ENCODE results near the gene DDA1. TPM values are rescaled to one million over a fixed set of nuclear protein-coding genes. Genes with fewer than 3 reads are reported as not detected.

Gene DDA1
- total RNA-seq, 2 experiments from 2014 or later = 37.2 to 37.5 TPM

GRCh38 chr19:17341845-17342244, 32.5 kb downstream of the DDA1 start:
- no peak overlapping the region for H3K27ac Mint-ChIP-seq
- H3K36me3 Mint-ChIP-seq = peaks cover 4% of the 10 kb centered on the region
- DNase-seq = no peak
- intact Hi-C loops (cut with micrococcal nuclease) = no loop called here
- peaks cover 16% of the 10 kb centered on the region for H3K4me1 Mint-ChIP-seq (ENCODE audit: low read depth)
- ChIA-PET CTCF (interaction anchor here (0.6 to 2.3 kb wide), 2 partner anchors 44 to 534 kb away, joined by 3 to 8 read pairs; no protein-coding TSS in a partner anchor), POLR2A (no interaction called here)
- no peaks in the 10 kb centered on the region for H3K27me3 Mint-ChIP-seq
- H3K9me3 Mint-ChIP-seq = no peaks in the 10 kb centered on the region
- no peak overlapping the region for H3K4me3 Mint-ChIP-seq

DNA sequence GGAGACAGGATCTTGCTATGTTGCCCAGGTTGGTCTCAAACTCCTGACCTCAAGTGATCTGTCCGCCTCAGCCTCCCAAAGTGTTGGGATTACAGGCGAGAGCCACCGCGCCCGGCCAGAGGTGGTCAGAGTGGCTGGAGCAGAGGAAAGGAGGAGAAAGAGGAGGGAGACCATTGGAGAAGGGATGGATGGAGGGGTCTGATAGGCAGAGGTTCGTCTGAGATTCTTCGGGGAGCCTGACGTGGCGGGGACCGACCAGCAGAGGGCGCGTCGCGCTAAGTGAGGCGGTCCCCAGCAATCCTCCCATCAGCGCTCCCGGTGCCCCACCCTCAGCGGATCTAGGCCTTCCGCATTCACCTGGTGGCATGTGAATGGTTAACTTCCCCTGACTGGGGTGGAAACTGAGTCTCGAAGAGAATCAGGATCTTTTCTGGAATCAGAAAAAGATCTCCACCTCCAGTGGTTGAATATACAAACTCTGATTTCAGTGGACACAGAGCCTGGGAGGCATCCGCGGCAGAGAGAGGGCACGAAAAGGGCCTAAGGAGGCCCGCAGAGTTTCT, 36.8 kb downstream of the DDA1 start:
- CTCF ChIA-PET = interaction anchor here (0.8 to 4.5 kb wide), 10 partner anchors 11 to 133 kb away, joined by 3 to 42 read pairs (median 4); partner anchors contain the start of genes ANO8, DDA1 and MRPL34
- peak; percentile 87 for DNase-seq
- Mint-ChIP-seq H3K4me3 (no peak overlapping the region), H3K9me3 (no peaks in the 10 kb centered on the region), H3K27me3 (peaks cover 4% of the 10 kb centered on the region), H3K27ac (no peak overlapping the region), H3K4me1 (ENCODE audit: low read depth) (peaks cover 4% of the 10 kb centered on the region), H3K36me3 (peaks cover 2% of the 10 kb centered on the region)
- intact Hi-C loops (cut with micrococcal nuclease) = loop anchor here (1.0 kb wide), 1 partner anchor 40 kb away; no protein-coding TSS in a partner anchor
- POLR2A ChIA-PET = no interaction called here

GRCh38 chr19:17347361-17347760, 38.0 kb downstream of the DDA1 start:
- DNase-seq = no peak
- H3K4me1 Mint-ChIP-seq (ENCODE audit: low read depth) = peaks cover 4% of the 10 kb centered on the region
- H3K9me3 Mint-ChIP-seq = no peaks in the 10 kb centered on the region
- ChIA-PET CTCF (interaction anchor here (0.8 to 4.5 kb wide), 2 partner anchors 38 to 82 kb away, joined by 3 to 42 read pairs; no protein-coding TSS in a partner anchor), POLR2A (no interaction called here)
- H3K27me3 Mint-ChIP-seq = peaks cover 8% of the 10 kb centered on the region
- intact Hi-C loops (cut with micrococcal nuclease) = no loop called here
- H3K36me3 Mint-ChIP-seq = peaks cover 2% of the 10 kb centered on the region
- no peak overlapping the region for H3K4me3 Mint-ChIP-seq
- H3K27ac Mint-ChIP-seq = no peak overlapping the region

DNA sequence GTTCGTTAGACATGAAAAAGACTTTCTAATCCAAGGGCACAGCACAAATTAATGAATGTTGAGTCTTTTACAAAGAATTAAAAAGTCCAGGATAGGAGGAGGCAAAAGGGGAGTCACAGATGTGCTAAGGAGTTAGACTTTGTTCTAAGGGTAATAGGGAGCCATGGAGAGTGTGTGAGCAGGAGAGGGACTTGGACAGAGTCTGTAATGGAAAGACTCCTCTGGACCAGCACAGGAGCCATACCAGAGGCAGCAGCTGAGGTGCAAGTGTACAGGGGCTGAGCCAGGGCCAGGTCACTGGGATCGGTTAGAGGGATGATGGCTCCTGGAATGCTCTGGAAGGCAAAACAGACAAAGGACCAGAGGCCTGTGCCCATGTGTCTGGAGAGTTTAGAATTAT, 38.5 kb downstream of the DDA1 start:
- POLR2A ChIA-PET = no interaction called here
- Mint-ChIP-seq H3K27ac (no peak overlapping the region), H3K4me1 (ENCODE audit: low read depth) (peaks cover 4% of the 10 kb centered on the region), H3K4me3 (no peak overlapping the region), H3K36me3 (peaks cover 2% of the 10 kb centered on the region), H3K9me3 (no peaks in the 10 kb centered on the region), H3K27me3 (peaks cover 8% of the 10 kb centered on the region)
- no peak for DNase-seq
- intact Hi-C loops (cut with micrococcal nuclease) = no loop called here
- CTCF ChIA-PET = interaction anchor here (4.5 kb wide), 1 partner anchor 38 kb away, joined by 42 read pairs; no protein-coding TSS in a partner anchor

DNA sequence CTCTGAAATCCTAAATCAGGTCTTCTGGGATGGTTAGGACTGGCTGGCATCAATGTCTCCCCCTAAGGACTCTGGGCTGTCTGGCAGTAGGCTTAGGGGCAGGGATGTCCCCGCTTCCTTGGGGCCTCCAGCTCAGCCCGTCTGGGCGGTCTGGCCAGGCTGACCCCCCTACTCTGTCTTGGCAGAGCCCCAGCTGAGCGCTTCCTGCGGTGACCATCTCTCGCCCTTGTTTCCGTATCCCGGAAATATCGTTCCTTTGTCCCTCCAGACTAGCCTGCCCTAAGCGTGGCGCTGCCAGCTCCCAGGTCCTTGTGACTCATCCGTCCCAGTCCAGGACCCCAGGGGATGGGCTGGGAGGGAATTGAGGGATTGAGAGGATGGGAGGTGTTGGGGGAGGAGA, 39.3 kb downstream of the DDA1 start:
- no peak for DNase-seq
- H3K27ac Mint-ChIP-seq = no peak overlapping the region

GRCh38 chr19:17351815-17352435, 42.6 kb downstream of the DDA1 start:
- Mint-ChIP-seq H3K9me3 (no peaks in the 10 kb centered on the region), H3K4me3 (no peak overlapping the region), H3K27me3 (peaks cover 8% of the 10 kb centered on the region), H3K36me3 (no peaks in the 10 kb centered on the region), H3K27ac (no peak overlapping the region), H3K4me1 (ENCODE audit: low read depth) (no peaks in the 10 kb centered on the region)
- DNase-seq = no peak
- POLR2A ChIA-PET = no interaction called here
- CTCF ChIA-PET = interaction anchor here (1.0 kb wide), 1 partner anchor 34 kb away, joined by 3 read pairs; no protein-coding TSS in a partner anchor
- intact Hi-C loops (cut with micrococcal nuclease) = no loop called here

More for the DNA sequence above, 39.3 kb downstream of the DDA1 start:
- Mint-ChIP-seq H3K36me3 (peaks cover 2% of the 10 kb centered on the region), H3K4me3 (no peak overlapping the region), H3K4me1 (ENCODE audit: low read depth) (peaks cover 4% of the 10 kb centered on the region), H3K9me3 (no peaks in the 10 kb centered on the region), H3K27me3 (peaks cover 8% of the 10 kb centered on the region)
- intact Hi-C loops (cut with micrococcal nuclease) = no loop called here
- ChIA-PET CTCF (interaction anchor here (4.5 kb wide), 1 partner anchor 37 kb away, joined by 42 read pairs; no protein-coding TSS in a partner anchor), POLR2A (no interaction called here)

DNA sequence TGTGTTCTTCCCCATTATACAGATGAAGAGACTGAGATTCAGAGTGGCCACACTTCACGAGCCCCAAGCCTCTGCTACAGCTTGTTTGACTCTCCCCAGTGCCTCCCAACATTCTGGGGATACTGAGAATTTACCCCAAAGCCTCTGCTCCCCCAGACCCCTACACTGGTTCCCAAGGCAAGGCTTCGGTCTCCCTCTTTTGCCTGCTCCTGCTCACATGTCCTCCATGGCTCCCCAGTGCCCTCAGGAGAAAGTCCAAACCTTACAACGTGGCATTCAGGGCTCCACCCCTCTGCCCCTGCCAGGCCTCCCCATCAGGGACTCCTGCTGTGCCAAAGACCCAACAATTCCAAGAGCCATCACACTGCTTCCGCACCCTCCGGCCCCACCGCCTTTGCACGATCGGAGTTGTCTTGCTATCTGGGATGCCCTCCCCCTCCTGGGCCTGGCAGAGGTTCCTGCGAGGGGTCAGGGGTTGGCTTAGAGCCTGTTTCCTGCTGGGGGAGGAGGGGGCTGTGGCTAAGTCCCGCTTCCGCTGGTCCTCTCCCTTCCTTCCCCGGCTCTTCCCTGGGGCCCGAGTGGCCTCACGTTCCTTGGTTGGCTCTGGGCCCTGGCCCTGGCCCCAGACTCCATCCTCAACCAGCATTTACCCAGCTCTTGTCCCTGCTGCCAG, 43.4 kb downstream of the DDA1 start:
- peaks cover 7% of the 10 kb centered on the region for H3K27me3 Mint-ChIP-seq
- no peaks in the 10 kb centered on the region for H3K4me1 Mint-ChIP-seq (ENCODE audit: low read depth)
- ChIA-PET CTCF (no interaction called here), POLR2A (no interaction called here)
- H3K9me3 Mint-ChIP-seq = no peaks in the 10 kb centered on the region
- H3K4me3 Mint-ChIP-seq = no peak overlapping the region
- H3K27ac Mint-ChIP-seq = no peak overlapping the region
- intact Hi-C loops (cut with micrococcal nuclease) = no loop called here
- no peak for DNase-seq
- no peaks in the 10 kb centered on the region for H3K36me3 Mint-ChIP-seq

- intact Hi-C loops (cut with micrococcal nuclease) = no loop called here
- POLR2A ChIA-PET = no interaction called here
Measured at GRCh38 chr19:17353386-17353785, 44.0 kb downstream of the DDA1 start.

GRCh38 chr19:17357078-17357666, 47.8 kb downstream of the DDA1 start:
- Mint-ChIP-seq H3K27me3 (no peaks in the 10 kb centered on the region), H3K9me3 (no peaks in the 10 kb centered on the region), H3K4me3 (no peak overlapping the region), H3K36me3 (no peaks in the 10 kb centered on the region), H3K27ac (no peak overlapping the region), H3K4me1 (ENCODE audit: low read depth) (no peaks in the 10 kb centered on the region)
- POLR2A ChIA-PET = no interaction called here
- CTCF ChIA-PET = interaction anchor here (0.5 kb wide), 1 partner anchor 1105 kb away, joined by 3 read pairs; no protein-coding TSS in a partner anchor
- no peak for DNase-seq
- intact Hi-C loops (cut with micrococcal nuclease) = no loop called here

More at GRCh38 chr19:17353386-17353785, 44.0 kb downstream of the DDA1 start:
- Mint-ChIP-seq H3K4me1 (ENCODE audit: low read depth) (no peaks in the 10 kb centered on the region), H3K27me3 (peaks cover 5% of the 10 kb centered on the region), H3K4me3 (no peak overlapping the region), H3K36me3 (no peaks in the 10 kb centered on the region), H3K27ac (no peak overlapping the region), H3K9me3 (no peaks in the 10 kb centered on the region)
- CTCF ChIA-PET = interaction anchor here (1.9 kb wide), 1 partner anchor 33 kb away, joined by 5 read pairs; no protein-coding TSS in a partner anchor
- DNase-seq = no peak

- H3K27me3 Mint-ChIP-seq = no peaks in the 10 kb centered on the region
- intact Hi-C loops (cut with micrococcal nuclease) = no loop called here
- no peaks in the 10 kb centered on the region for H3K9me3 Mint-ChIP-seq
- no peaks in the 10 kb centered on the region for H3K4me1 Mint-ChIP-seq (ENCODE audit: low read depth)
- H3K27ac Mint-ChIP-seq = no peak overlapping the region
- H3K4me3 Mint-ChIP-seq = no peak overlapping the region
- CTCF ChIA-PET = interaction anchor here (0.5 kb wide), 1 partner anchor 1104 kb away, joined by 3 read pairs; no protein-coding TSS in a partner anchor
- POLR2A ChIA-PET = no interaction called here
- DNase-seq = no peak
- no peaks in the 10 kb centered on the region for H3K36me3 Mint-ChIP-seq
Measured at GRCh38 chr19:17357724-17358123, 48.4 kb downstream of the DDA1 start.

GRCh38 chr19:17358395-17358794, 49.0 kb downstream of the DDA1 start:
- no peaks in the 10 kb centered on the region for H3K4me1 Mint-ChIP-seq (ENCODE audit: low read depth)
- no peaks in the 10 kb centered on the region for H3K36me3 Mint-ChIP-seq
- POLR2A ChIA-PET = interaction anchor here (0.6 kb wide), 1 partner anchor 171 kb away, joined by 3 read pairs; no protein-coding TSS in a partner anchor

More at GRCh38 chr19:17358395-17358794, 49.0 kb downstream of the DDA1 start:
- no peaks in the 10 kb centered on the region for H3K9me3 Mint-ChIP-seq
- intact Hi-C loops (cut with micrococcal nuclease) = no loop called here
- no peak for DNase-seq
- no peak overlapping the region for H3K27ac Mint-ChIP-seq
- no peak overlapping the region for H3K4me3 Mint-ChIP-seq
- CTCF ChIA-PET = interaction anchor here (0.6 to 0.9 kb wide), 2 partner anchors 13 to 349 kb away, joined by 3 read pairs; no protein-coding TSS in a partner anchor
- H3K27me3 Mint-ChIP-seq = no peaks in the 10 kb centered on the region
